Parathyroid adenoma (tissue), 2 donors: ENCODE results near the gene SUMO4.

ENCODE experiments used
- H2AFZ ChIP-seq: fragments of 300-600 bp; sonication (generic); one replicate; pipeline ENCODE4 v1.7.0; 2017; ENCODE audit warnings: antibody characterized with exemption, mild to moderate bottlenecking
- H3K27ac ChIP-seq: fragments of 300-600 bp; sonication (generic); one replicate; pipeline ENCODE4 v1.7.0; 2017
- H3K27me3 ChIP-seq: fragments of 300-600 bp; sonication (generic); one replicate; pipeline ENCODE4 v1.7.0; 2017; ENCODE audit warnings: low read length; ENCODE audit not compliant: control insufficient read depth, insufficient read depth
- H3K36me3 ChIP-seq: fragments of 300-600 bp; sonication (generic); one replicate; pipeline ENCODE4 v1.7.0; 2017; ENCODE audit warnings: low read length; ENCODE audit not compliant: control insufficient read depth, insufficient read depth
- H3K4me1 ChIP-seq: fragments of 300-600 bp; sonication (generic); one replicate; pipeline ENCODE4 v1.7.0; 2017; ENCODE audit warnings: control low read depth
- H3K4me2 ChIP-seq: fragments of 300-600 bp; sonication (generic); one replicate; pipeline ENCODE4 v1.7.0; 2017; ENCODE audit warnings: low read length
- H3K4me3 ChIP-seq: fragments of 300-600 bp; sonication (generic); one replicate; pipeline ENCODE4 v1.7.0; 2017; ENCODE audit warnings: low read depth, low read length
- H3K79me2 ChIP-seq: fragments of 300-600 bp; sonication (generic); one replicate; pipeline ENCODE4 v1.7.0; 2017; ENCODE audit warnings: control low read depth
- H3K9ac ChIP-seq: fragments of 300-600 bp; sonication (generic); one replicate; pipeline ENCODE4 v1.7.0; 2017; ENCODE audit warnings: mild to moderate bottlenecking
- H3K9me3 ChIP-seq: fragments of 300-600 bp; sonication (generic); one replicate; pipeline ENCODE4 v1.7.0; 2017; ENCODE audit warnings: low read length; ENCODE audit not compliant: control insufficient read depth
- TF ChIP-seq, protein P1 (sequence below): fragments of 300-600 bp; sonication (generic); IDR thresholded peaks from one replicate; pipeline ENCODE4 v1.7.0; 2017; ENCODE audit warnings: antibody characterized with exemption, mild to moderate bottlenecking
- donor health status: primary hyperparathyroidism.

The SUMO4 gene

GRCh38 chr6:149431905-149432775 is 32.1 kb downstream of the SUMO4 start:
- no peak overlapping the region for H3K9ac ChIP-seq

DNA sequence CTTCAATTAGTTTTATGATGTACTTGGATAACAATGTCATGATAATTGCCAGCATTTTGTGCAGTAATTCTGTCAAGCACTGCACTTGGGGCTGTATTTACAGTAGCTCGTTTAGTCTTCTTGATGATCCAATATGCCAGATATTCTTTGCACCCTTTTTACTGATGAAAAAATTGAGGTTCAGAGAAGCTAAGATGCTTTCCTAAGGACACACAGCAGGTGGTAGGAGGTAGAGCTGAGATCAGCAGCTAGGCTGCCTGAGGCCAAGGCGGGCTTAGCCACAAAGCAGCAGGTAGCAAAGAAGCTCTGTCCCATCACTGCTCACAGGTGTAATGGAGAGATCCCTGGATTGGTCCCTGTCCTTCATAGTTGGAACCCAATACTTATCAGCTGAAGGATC is 33.3 kb downstream of the SUMO4 start:
- no peak overlapping the region for H2AFZ ChIP-seq
- H3K9ac ChIP-seq = no peak overlapping the region
- no peaks in the 10 kb centered on the region for H3K27me3 ChIP-seq
- H3K9me3 ChIP-seq = no peaks in the 10 kb centered on the region
- H3K27ac ChIP-seq = no peak overlapping the region
- H3K4me3 ChIP-seq = no peak overlapping the region
- no peaks in the 10 kb centered on the region for H3K4me1 ChIP-seq
- no peak overlapping the region for H3K4me2 ChIP-seq
- TF ChIP-seq, protein P1, sequence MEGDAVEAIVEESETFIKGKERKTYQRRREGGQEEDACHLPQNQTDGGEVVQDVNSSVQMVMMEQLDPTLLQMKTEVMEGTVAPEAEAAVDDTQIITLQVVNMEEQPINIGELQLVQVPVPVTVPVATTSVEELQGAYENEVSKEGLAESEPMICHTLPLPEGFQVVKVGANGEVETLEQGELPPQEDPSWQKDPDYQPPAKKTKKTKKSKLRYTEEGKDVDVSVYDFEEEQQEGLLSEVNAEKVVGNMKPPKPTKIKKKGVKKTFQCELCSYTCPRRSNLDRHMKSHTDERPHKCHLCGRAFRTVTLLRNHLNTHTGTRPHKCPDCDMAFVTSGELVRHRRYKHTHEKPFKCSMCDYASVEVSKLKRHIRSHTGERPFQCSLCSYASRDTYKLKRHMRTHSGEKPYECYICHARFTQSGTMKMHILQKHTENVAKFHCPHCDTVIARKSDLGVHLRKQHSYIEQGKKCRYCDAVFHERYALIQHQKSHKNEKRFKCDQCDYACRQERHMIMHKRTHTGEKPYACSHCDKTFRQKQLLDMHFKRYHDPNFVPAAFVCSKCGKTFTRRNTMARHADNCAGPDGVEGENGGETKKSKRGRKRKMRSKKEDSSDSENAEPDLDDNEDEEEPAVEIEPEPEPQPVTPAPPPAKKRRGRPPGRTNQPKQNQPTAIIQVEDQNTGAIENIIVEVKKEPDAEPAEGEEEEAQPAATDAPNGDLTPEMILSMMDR = no peak
- H3K79me2 ChIP-seq = no peaks in the 10 kb centered on the region
- H3K36me3 ChIP-seq = no peaks in the 10 kb centered on the region

More at GRCh38 chr6:149431905-149432775, 32.1 kb downstream of the SUMO4 start:
- no peaks in the 10 kb centered on the region for H3K9me3 ChIP-seq
- H3K4me2 ChIP-seq = no peak overlapping the region
- H3K4me3 ChIP-seq = no peak overlapping the region
- H2AFZ ChIP-seq = peak overlapping the region; percentile 61
- no peak overlapping the region for H3K27ac ChIP-seq
- no peaks in the 10 kb centered on the region for H3K4me1 ChIP-seq
- no peaks in the 10 kb centered on the region for H3K36me3 ChIP-seq
- no peaks in the 10 kb centered on the region for H3K27me3 ChIP-seq
- H3K79me2 ChIP-seq = no peaks in the 10 kb centered on the region
- TF ChIP-seq, protein P1 = peak; percentile 94

DNA sequence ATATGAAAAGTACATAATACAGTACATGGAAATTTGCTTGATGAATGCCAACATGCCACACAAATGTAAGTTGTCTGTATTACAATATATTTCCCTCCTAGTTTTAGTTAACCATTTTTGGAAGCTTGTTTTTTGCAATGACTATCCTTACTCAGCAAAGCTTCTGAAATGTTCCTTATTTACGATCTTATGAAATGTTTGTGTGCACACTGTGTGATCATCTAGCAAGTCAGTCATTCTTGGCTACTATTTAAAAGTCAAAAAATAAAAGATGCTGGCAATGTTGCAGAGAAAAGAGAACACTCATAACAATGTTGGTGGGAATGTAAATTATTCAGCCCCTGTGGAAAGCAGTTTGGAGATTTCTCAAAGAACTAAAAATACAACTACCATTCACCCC is 33.8 kb downstream of the SUMO4 start:
- H3K79me2 ChIP-seq = no peaks in the 10 kb centered on the region
- TF ChIP-seq, protein P1 = no peak
- no peak overlapping the region for H3K4me3 ChIP-seq
- H3K27me3 ChIP-seq = no peaks in the 10 kb centered on the region
- H2AFZ ChIP-seq = no peak overlapping the region
- no peaks in the 10 kb centered on the region for H3K9me3 ChIP-seq
- no peak overlapping the region for H3K4me2 ChIP-seq
- H3K36me3 ChIP-seq = no peaks in the 10 kb centered on the region
- no peaks in the 10 kb centered on the region for H3K4me1 ChIP-seq
- no peak overlapping the region for H3K9ac ChIP-seq
- no peak overlapping the region for H3K27ac ChIP-seq

GRCh38 chr6:149435919-149436586 is 36.0 kb downstream of the SUMO4 start:
- no peak overlapping the region for H3K9ac ChIP-seq
- no peaks in the 10 kb centered on the region for H3K36me3 ChIP-seq
- no peaks in the 10 kb centered on the region for H3K4me1 ChIP-seq
- H3K4me2 ChIP-seq = no peak overlapping the region
- no peak overlapping the region for H3K4me3 ChIP-seq
- H3K27me3 ChIP-seq = no peaks in the 10 kb centered on the region
- H3K27ac ChIP-seq = no peak overlapping the region
- TF ChIP-seq, protein P1 = no peak
- H3K79me2 ChIP-seq = no peaks in the 10 kb centered on the region
- no peak overlapping the region for H2AFZ ChIP-seq
- H3K9me3 ChIP-seq = no peaks in the 10 kb centered on the region
